Measurements from ENCODE around the gene OPTN. TPM values are rescaled to one million over a fixed set of nuclear protein-coding genes. Genes with fewer than 3 reads are reported as not detected.
"Not testable (repeated sequence)": the region's sequence is repeated elsewhere in the genome, so short reads cannot be mapped to it uniquely, and the experiment has no call there.

The OPTN gene
- total RNA-seq, 2 donors from 2014 or later, result 23.4 to 32.7 TPM

GRCh38 chr10:13080643-13081042, 19.3 kb upstream of the OPTN start:
- TF ChIP-seq CTCF (IDR thresholded peaks at IDR 0.05), result no peak
- TF ChIP-seq POLR2A (IDR thresholded peaks at IDR 0.05), result no peak
- H3K36me3 ChIP-seq (replicated peaks in 1 of 2; ENCODE audit: insufficient read depth in 1 of 2, low read depth in 2 of 2), result no peaks in the 10 kb centered on the region
- intact Hi-C loops (cut with DNase I), result no loop called here
- H3K27ac ChIP-seq, result no peak overlapping the region
- no peaks in the 10 kb centered on the region for H3K27me3 ChIP-seq
- ATAC-seq, result no peak
- 72 to 76% methylated on average over 6 to 7 of the region's 7 CpGs for WGBS, 2 donors
- no peak overlapping the region for H3K4me3 ChIP-seq
- H3K4me1 ChIP-seq, result no peaks in the 10 kb centered on the region
- DNase-seq, result no peak
- peaks cover 0 to 21% (median 3%) of the 10 kb centered on the region in 3 donors for H3K9me3 ChIP-seq

- H3K9me3 ChIP-seq, result peaks cover 0 to 21% (median 3%) of the 10 kb centered on the region in 3 donors
- 91 to 99% methylated on average over 3 of the region's 3 CpGs for WGBS, 2 donors
Measured at GRCh38 chr10:13083700-13084099, 16.3 kb upstream of the OPTN start.

GRCh38 chr10:13086056-13086455, 13.9 kb upstream of the OPTN start:
- DNase-seq (no peak), ATAC-seq (no peak)
- H3K9me3 ChIP-seq, result peaks cover 0 to 12% (median 3%) of the 10 kb centered on the region in 3 donors
- intact Hi-C loops (cut with DNase I), result no loop called here
- no peak overlapping the region for H3K27ac ChIP-seq
- H3K27me3 ChIP-seq, result no peaks in the 10 kb centered on the region
- WGBS, 2 donors, result 97 to 100% methylated on average over 1 of the region's 1 CpG
- no peaks in the 10 kb centered on the region for H3K36me3 ChIP-seq (replicated peaks in 1 of 2; ENCODE audit: insufficient read depth in 1 of 2, low read depth in 2 of 2)
- H3K4me3 ChIP-seq, result no peak overlapping the region
- TF ChIP-seq POLR2A (IDR thresholded peaks at IDR 0.05), result no peak
- no peak for TF ChIP-seq CTCF (IDR thresholded peaks at IDR 0.05)
- H3K4me1 ChIP-seq, result no peaks in the 10 kb centered on the region

More at GRCh38 chr10:13083700-13084099, 16.3 kb upstream of the OPTN start:
- DNase-seq; H3K4me3 ChIP-seq; H3K4me1 ChIP-seq; H3K27me3 ChIP-seq; H3K36me3 ChIP-seq (replicated peaks in 1 of 2; ENCODE audit: insufficient read depth in 1 of 2, low read depth in 2 of 2); intact Hi-C loops (cut with DNase I); ATAC-seq; H3K27ac ChIP-seq: not testable (repeated sequence)

GRCh38 chr10:13087601-13087985, 12.4 kb upstream of the OPTN start:
- Histone ChIP-seq H3K27ac (no peak overlapping the region), H3K27me3 (no peaks in the 10 kb centered on the region), H3K36me3 (replicated peaks in 1 of 2; ENCODE audit: insufficient read depth in 1 of 2, low read depth in 2 of 2) (no peaks in the 10 kb centered on the region), H3K4me3 (no peak overlapping the region), H3K4me1 (no peaks in the 10 kb centered on the region), H3K9me3 (peaks cover 0 to 12% (median 3%) of the 10 kb centered on the region in 3 donors)
- ATAC-seq (no peak), DNase-seq (no peak)
- intact Hi-C loops (cut with DNase I), result no loop called here
- TF ChIP-seq CTCF (IDR thresholded peaks at IDR 0.05) (no peak), POLR2A (IDR thresholded peaks at IDR 0.05) (no peak)
- 96 to 97% methylated on average over 4 of the region's 4 CpGs for WGBS, 2 donors

GRCh38 chr10:13087986-13088618, 11.9 kb upstream of the OPTN start:
- Histone ChIP-seq H3K36me3 (replicated peaks in 1 of 2; ENCODE audit: insufficient read depth in 1 of 2, low read depth in 2 of 2) (no peaks in the 10 kb centered on the region), H3K4me1 (no peaks in the 10 kb centered on the region), H3K27me3 (no peaks in the 10 kb centered on the region), H3K9me3 (peaks cover 0 to 12% (median under 1%) of the 10 kb centered on the region in 3 donors), H3K4me3 (no peak overlapping the region), H3K27ac (no peak overlapping the region)
- DNase-seq (no peak), ATAC-seq (no peak)
- WGBS, 2 donors, result 37 to 51% methylated on average over 7 of the region's 7 CpGs
- TF ChIP-seq POLR2A (IDR thresholded peaks at IDR 0.05) (no peak), CTCF (IDR thresholded peaks at IDR 0.05) (no peak)
- intact Hi-C loops (cut with DNase I), result no loop called here
